ENCODE measurements around the gene CCDC177. TPM values are rescaled to one million over a fixed set of nuclear protein-coding genes. Genes with fewer than 3 reads are reported as not detected.

The CCDC177 gene
- total RNA-seq, 4 donors from 2014 or later = not detected

- DNase-seq = no peak
- H3K27ac ChIP-seq = no peak overlapping the region
Measured at GRCh38 chr14:69528930-69529329, 45.7 kb downstream of the CCDC177 start.

GRCh38 chr14:69528143-69528542, 46.5 kb downstream of the CCDC177 start:
- DNase-seq = no peak
- Histone ChIP-seq H3K36me3 (no peaks in the 10 kb centered on the region), H3K27ac (no peak overlapping the region), H3K9me3 (no peaks in the 10 kb centered on the region), H3K4me3 (replicated peaks in 1 of 3) (no peak overlapping the region), H3K4me1 (no peaks in the 10 kb centered on the region), H3K27me3 (no peaks in the 10 kb centered on the region)
- intact Hi-C loops (cut with DNase I) = no loop called here
- no peak for TF ChIP-seq POLR2A (IDR thresholded peaks at IDR 0.05)
- TF ChIP-seq CTCF (IDR thresholded peaks at IDR 0.05) = no peak
- WGBS, 2 donors = 62 to 96% methylated on average over 3 to 5 of the region's 9 CpGs

More at GRCh38 chr14:69528930-69529329, 45.7 kb downstream of the CCDC177 start:
- WGBS, 2 donors = 92 to 97% methylated on average over 5 of the region's 5 CpGs
- H3K27me3 ChIP-seq = no peaks in the 10 kb centered on the region
- H3K4me3 ChIP-seq (replicated peaks in 1 of 3) = no peak overlapping the region
- intact Hi-C loops (cut with DNase I) = no loop called here
- TF ChIP-seq POLR2A (IDR thresholded peaks at IDR 0.05) = no peak
- TF ChIP-seq CTCF (IDR thresholded peaks at IDR 0.05) = no peak
- no peaks in the 10 kb centered on the region for H3K36me3 ChIP-seq
- no peaks in the 10 kb centered on the region for H3K4me1 ChIP-seq
- H3K9me3 ChIP-seq = no peaks in the 10 kb centered on the region

DNA sequence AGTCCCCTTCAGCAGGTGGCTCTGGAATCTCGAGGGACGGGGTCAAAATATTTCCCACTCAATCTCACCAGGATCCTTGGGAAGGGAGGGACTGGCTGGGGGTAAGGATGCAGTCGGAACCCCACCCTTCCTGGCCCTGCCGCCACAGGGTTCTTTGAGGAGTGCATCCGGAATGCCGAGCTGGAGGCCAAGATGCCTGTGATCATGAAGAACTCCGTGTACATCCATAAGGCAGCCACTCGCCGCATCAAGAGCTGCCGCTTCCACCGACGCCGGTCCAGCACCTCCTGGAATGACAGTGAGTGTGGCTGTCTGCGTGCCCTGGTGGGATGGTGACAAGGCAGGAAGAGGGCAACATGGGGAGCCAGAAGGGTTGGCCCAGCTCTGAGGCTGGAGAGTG, 47.0 kb downstream of the CCDC177 start:
- intact Hi-C loops (cut with DNase I) = no loop called here
- H3K27ac ChIP-seq = no peak overlapping the region
- H3K9me3 ChIP-seq = no peaks in the 10 kb centered on the region
- WGBS, 2 donors = 91 to 94% methylated on average over 14 of the region's 14 CpGs
- DNase-seq = no peak
- H3K4me1 ChIP-seq = no peaks in the 10 kb centered on the region
- H3K36me3 ChIP-seq = no peaks in the 10 kb centered on the region
- TF ChIP-seq CTCF (IDR thresholded peaks at IDR 0.05) (no peak), POLR2A (IDR thresholded peaks at IDR 0.05) (no peak)
- no peaks in the 10 kb centered on the region for H3K27me3 ChIP-seq
- no peak overlapping the region for H3K4me3 ChIP-seq (replicated peaks in 1 of 3)

- WGBS, 2 donors = 81 to 89% methylated on average over 6 of the region's 6 CpGs
- no peaks in the 10 kb centered on the region for H3K4me1 ChIP-seq
Measured at GRCh38 chr14:69525896-69526295, 48.8 kb downstream of the CCDC177 start.

DNA sequence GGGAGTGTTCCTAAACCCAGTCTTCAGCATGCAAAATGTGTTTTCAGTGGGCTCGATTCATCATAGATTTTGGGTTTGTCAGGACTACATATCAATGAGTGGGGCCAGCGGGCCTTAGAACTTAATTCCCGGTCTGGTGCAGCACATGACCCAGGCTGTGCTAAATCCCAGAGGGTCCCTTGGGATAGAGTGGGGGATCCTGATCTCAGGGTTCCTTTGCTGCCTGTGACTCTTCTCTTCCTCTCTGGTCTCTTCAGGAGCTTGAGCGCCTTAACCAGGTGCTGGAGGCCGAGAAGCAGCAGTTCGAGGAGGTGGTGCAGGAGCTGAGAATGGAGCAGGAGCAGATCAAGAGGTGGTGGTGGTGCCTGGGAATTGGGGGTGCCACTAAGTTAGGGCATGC, 52.6 kb downstream of the CCDC177 start:
- DNase-seq = no peak
- Histone ChIP-seq H3K36me3 (no peaks in the 10 kb centered on the region), H3K27me3 (no peaks in the 10 kb centered on the region), H3K27ac (no peak overlapping the region), H3K4me1 (peaks cover 23% of the 10 kb centered on the region in 2 donors), H3K9me3 (no peaks in the 10 kb centered on the region), H3K4me3 (replicated peaks in 1 of 3) (no peak overlapping the region)
- 95 to 97% methylated on average over 6 of the region's 6 CpGs for WGBS, 2 donors
- intact Hi-C loops (cut with DNase I) = no loop called here
- TF ChIP-seq POLR2A (IDR thresholded peaks at IDR 0.05) (no peak), CTCF (IDR thresholded peaks at IDR 0.05) (no peak)

More at GRCh38 chr14:69525896-69526295, 48.8 kb downstream of the CCDC177 start:
- no peak overlapping the region for H3K4me3 ChIP-seq (replicated peaks in 1 of 3)
- no peaks in the 10 kb centered on the region for H3K9me3 ChIP-seq
- H3K27me3 ChIP-seq = no peaks in the 10 kb centered on the region
- intact Hi-C loops (cut with DNase I) = no loop called here
- TF ChIP-seq POLR2A (IDR thresholded peaks at IDR 0.05) (no peak), CTCF (IDR thresholded peaks at IDR 0.05) (no peak)
- DNase-seq = no peak
- H3K27ac ChIP-seq = no peak overlapping the region
- no peaks in the 10 kb centered on the region for H3K36me3 ChIP-seq

Other genes starting within 250 kb of the CCDC177 start
- 10 to 100 TPM; 52.6 to 88.0 (median 74.3) TPM for gene ERH, start 176.6 kb downstream of the CCDC177 start, total RNA-seq
- 100 to 1,000 TPM in 1 of 4 donors, 10 to 100 TPM in 3; 64.9 to 101 (median 81.3) TPM for gene SLC39A9, start 176.2 kb downstream of the CCDC177 start, total RNA-seq
- 1 to 10 TPM in 3 of 4 donors, under 1 TPM in 1; 0.40 to 7.6 (median 2.7) TPM for gene PLEKHD1, start 90.1 kb downstream of the CCDC177 start, total RNA-seq
- 10 to 100 TPM; 37.5 to 70.4 (median 44.5) TPM for gene SUSD6, start 36.7 kb upstream of the CCDC177 start, total RNA-seq
- 100 to 1,000 TPM; 326 to 969 (median 539) TPM for gene SRSF5, start 192.3 kb upstream of the CCDC177 start, total RNA-seq
- not detected for gene SLC10A1, start 222.4 kb upstream of the CCDC177 start, total RNA-seq

Data from thyroid gland (tissue), 4 donors.